WTC11 (cell line): ENCODE measurements around the gene TMEM140.

Experiments used
- CTCF ChIP-seq: fragments of 200-600 bp; IDR thresholded peaks from 2 replicates; pipeline ENCODE4 v1.8.0; 2022; ENCODE audit warnings: antibody characterized with exemption
- SOX15 ChIP-seq: fragments of 250-450 bp; sonication (Bioruptor Pico); IDR thresholded peaks from 2 replicates; pipeline ENCODE4 v1.9.0; 2021; ENCODE audit warnings: mild to moderate bottlenecking

GRCh38 chr7:135189961-135190360 lies 42.1 kb downstream of the TMEM140 start:
- TF ChIP-seq SOX15 (CRISPR knock-in tag) (no peak), CTCF (no peak)
